GM12892 (cell line): ENCODE results near the gene PDE6B.

ENCODE experiments used
- POLR2A ChIP-seq: IDR thresholded peaks from 2 replicates; pipeline ENCODE4 v1.6.1; 2011; ENCODE audit warnings: low read depth, low read length, control low read depth
- POLR2AphosphoS5 ChIP-seq: IDR thresholded peaks from 2 replicates; pipeline ENCODE4 v1.6.1; 2011; ENCODE audit warnings: low read depth, low read length, control low read depth
- TAF1 ChIP-seq: IDR thresholded peaks from 2 replicates; pipeline ENCODE4 v1.6.1; 2011; ENCODE audit warnings: low read depth, mild to moderate bottlenecking, control low read depth, low read length, borderline replicate concordance

DNA sequence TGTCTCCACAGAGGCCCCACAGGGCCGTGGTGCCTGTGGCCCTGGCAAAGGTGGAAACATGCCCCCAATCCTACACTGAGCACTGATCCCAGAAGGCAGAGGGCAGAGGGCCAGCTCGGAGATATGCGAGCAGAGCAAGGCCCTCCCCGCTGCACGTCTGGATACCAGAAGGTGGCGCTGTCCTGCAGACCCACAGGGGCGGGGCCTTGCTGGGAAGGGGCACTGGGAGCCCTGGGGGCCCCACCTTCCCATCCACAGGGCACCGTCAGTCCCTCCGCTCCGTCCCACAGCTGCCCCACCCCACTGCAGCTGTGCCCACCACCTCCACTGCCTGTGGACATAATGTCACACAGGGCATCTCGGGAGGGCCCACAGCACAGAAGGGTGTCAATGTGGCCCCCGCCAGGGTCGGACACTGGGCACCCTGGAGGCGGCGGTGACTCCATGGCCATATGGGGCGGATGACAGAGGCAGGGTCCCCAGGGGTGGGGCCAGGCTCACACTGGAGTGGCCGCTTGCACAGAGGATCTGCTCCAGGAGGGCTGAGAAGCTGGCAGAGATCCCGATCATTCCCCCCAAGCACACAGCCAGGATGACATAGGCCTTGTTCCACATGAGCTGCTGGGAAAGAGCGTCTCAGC is 58.7 kb downstream of the PDE6B start:
- TF ChIP-seq POLR2A, result no peak
- no peak for TF ChIP-seq POLR2AphosphoS5
- no peak for TF ChIP-seq TAF1
